Stimulated activated naive CD8-positive, alpha-beta T cell treated with anti-CD3 and anti-CD28 coated beads, Interleukin-15, Interleukin-2, amounts not matched to agents 100 U/mL and 50 U/mL, for 24 hours (primary cell): ENCODE measurements around the gene STX11.

Experiments used
- ATAC-seq: fragments of 150-1000 bp; cut with Tn5 transposase; one replicate; pipeline ENCODE4 v1.10.0; 2021
- DNase-seq: peaks from one replicate; pipeline ENCODE4 v3.0.0; 2021

The STX11 gene

GRCh38 chr6:144215402-144215931 is 65.2 kb downstream of the STX11 start:
- no peak for ATAC-seq
- DNase-seq, result peak; percentile 32

GRCh38 chr6:144215932-144216667 is 65.8 kb downstream of the STX11 start:
- DNase-seq (peak; percentile 90), ATAC-seq (peak; percentile 89)

- peak; percentile 77 for DNase-seq
- ATAC-seq, result peak; percentile 57
Observed at GRCh38 chr6:144216668-144217218, 66.4 kb downstream of the STX11 start.

- ATAC-seq (no peak), DNase-seq (no peak)
Observed at GRCh38 chr6:144217264-144217663, 66.9 kb downstream of the STX11 start.

- DNase-seq (no peak), ATAC-seq (no peak)
Observed at GRCh38 chr6:144217797-144218196, 67.5 kb downstream of the STX11 start.

GRCh38 chr6:144219056-144219685 is 68.9 kb downstream of the STX11 start:
- ATAC-seq, result no peak
- no peak for DNase-seq

GRCh38 chr6:144220031-144220790 is 69.9 kb downstream of the STX11 start:
- no peak for DNase-seq
- ATAC-seq, result no peak

- DNase-seq (no peak), ATAC-seq (no peak)
Observed at GRCh38 chr6:144223686-144224085, 73.4 kb downstream of the STX11 start.

GRCh38 chr6:144231721-144232120 is 81.4 kb downstream of the STX11 start:
- no peak for DNase-seq
- no peak for ATAC-seq

GRCh38 chr6:144232176-144232831 is 82.0 kb downstream of the STX11 start:
- DNase-seq (no peak), ATAC-seq (no peak)

GRCh38 chr6:144232832-144233230 is 82.5 kb downstream of the STX11 start:
- DNase-seq (no peak), ATAC-seq (no peak)

GRCh38 chr6:144234399-144234798 is 84.1 kb downstream of the STX11 start:
- DNase-seq (no peak), ATAC-seq (no peak)

GRCh38 chr6:144234935-144235334 is 84.6 kb downstream of the STX11 start:
- DNase-seq, result no peak
- no peak for ATAC-seq
